Panc1 (cell line): ENCODE measurements around the gene TIRAP.

Experiments
- POLR2AphosphoS5 ChIP-seq: IDR thresholded peaks from 2 replicates; pipeline ENCODE4 v1.6.1; 2012; ENCODE audit warnings: mild to moderate bottlenecking, low read depth, low read length, moderate library complexity
- TF ChIP-seq, protein P1 (sequence below): fragments of 450-650 bp; IDR thresholded peaks from 2 replicates; pipeline ENCODE4 v1.5.1; 2017; ENCODE audit warnings: mild to moderate bottlenecking

- TF ChIP-seq, protein P1, sequence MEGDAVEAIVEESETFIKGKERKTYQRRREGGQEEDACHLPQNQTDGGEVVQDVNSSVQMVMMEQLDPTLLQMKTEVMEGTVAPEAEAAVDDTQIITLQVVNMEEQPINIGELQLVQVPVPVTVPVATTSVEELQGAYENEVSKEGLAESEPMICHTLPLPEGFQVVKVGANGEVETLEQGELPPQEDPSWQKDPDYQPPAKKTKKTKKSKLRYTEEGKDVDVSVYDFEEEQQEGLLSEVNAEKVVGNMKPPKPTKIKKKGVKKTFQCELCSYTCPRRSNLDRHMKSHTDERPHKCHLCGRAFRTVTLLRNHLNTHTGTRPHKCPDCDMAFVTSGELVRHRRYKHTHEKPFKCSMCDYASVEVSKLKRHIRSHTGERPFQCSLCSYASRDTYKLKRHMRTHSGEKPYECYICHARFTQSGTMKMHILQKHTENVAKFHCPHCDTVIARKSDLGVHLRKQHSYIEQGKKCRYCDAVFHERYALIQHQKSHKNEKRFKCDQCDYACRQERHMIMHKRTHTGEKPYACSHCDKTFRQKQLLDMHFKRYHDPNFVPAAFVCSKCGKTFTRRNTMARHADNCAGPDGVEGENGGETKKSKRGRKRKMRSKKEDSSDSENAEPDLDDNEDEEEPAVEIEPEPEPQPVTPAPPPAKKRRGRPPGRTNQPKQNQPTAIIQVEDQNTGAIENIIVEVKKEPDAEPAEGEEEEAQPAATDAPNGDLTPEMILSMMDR = no peak
- TF ChIP-seq POLR2AphosphoS5 = no peak
These were observed 60.2 kb downstream of the TIRAP start for GRCh38 chr11:126343051-126343450.
